Vagina (tissue), 2 donors: ENCODE results near the gene NOXA1.

Experiments
- POLR2AphosphoS5 ChIP-seq, 2 donors: sonication (generic); formaldehyde crosslinking; IDR thresholded peaks; one replicate each; pipeline ENCODE4 v1.9.0; 2017; ENCODE audit warnings: antibody characterized with exemption in 2 of 2, mild to moderate bottlenecking in 2 of 2, low read depth in 1 of 2; ENCODE audit not compliant: insufficient read depth in 1 of 2
- TF ChIP-seq, protein P1 (sequence below), 3 experiments: fragments of 450-650 bp in 2 of 3; fragments of 200-600 bp in 1 of 3; sonication (generic) in 1 of 3; IDR thresholded peaks; one replicate each; pipeline ENCODE4 v1.5.1; 2017 to 2019; ENCODE audit warnings: antibody characterized with exemption in 3 of 3, mild to moderate bottlenecking in 2 of 3, moderate library complexity in 2 of 3

DNA sequence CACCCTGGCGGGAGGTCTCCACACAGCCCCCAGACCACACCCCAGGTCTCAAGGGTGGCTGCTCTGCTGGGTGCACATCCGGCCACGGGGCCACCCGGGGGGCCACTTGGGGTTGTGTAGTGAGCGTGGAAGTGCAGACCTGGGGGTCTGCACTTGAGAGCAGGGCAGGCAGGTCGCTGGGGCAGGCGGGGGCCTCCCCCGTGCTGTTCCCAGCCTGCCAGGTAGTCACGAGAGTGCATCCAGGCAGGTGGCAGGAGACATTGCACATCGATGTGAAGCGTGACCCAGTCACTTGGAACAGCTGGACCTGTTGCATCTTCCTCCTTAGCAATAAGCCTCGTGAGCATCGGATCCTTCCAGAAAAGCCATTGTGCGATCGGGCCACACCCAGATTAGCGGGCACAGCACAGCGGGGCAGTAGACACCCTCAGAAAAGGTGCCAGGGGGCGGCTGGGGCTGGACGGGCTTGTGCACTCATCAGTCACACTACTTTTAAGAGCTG lies 22.8 kb downstream of the NOXA1 start:
- TF ChIP-seq, protein P1, sequence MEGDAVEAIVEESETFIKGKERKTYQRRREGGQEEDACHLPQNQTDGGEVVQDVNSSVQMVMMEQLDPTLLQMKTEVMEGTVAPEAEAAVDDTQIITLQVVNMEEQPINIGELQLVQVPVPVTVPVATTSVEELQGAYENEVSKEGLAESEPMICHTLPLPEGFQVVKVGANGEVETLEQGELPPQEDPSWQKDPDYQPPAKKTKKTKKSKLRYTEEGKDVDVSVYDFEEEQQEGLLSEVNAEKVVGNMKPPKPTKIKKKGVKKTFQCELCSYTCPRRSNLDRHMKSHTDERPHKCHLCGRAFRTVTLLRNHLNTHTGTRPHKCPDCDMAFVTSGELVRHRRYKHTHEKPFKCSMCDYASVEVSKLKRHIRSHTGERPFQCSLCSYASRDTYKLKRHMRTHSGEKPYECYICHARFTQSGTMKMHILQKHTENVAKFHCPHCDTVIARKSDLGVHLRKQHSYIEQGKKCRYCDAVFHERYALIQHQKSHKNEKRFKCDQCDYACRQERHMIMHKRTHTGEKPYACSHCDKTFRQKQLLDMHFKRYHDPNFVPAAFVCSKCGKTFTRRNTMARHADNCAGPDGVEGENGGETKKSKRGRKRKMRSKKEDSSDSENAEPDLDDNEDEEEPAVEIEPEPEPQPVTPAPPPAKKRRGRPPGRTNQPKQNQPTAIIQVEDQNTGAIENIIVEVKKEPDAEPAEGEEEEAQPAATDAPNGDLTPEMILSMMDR (IDR thresholded peaks at IDR 0.05), result no peak
- TF ChIP-seq POLR2AphosphoS5 (IDR thresholded peaks at IDR 0.05; ENCODE audit: insufficient read depth in 1 of 2, low read depth in 1 of 2), result no peak
